GOT3 (cell line): ENCODE results near the gene DNAJB1.
A peak's percentile ranks its signal among the peaks of the same experiment; 100 is the strongest.

Source experiments
- DNase-seq: peaks from one replicate; lab custom pipeline; 2025; ENCODE audit warnings: mixed read lengths; lab: John Stamatoyannopoulos, UW

The DNAJB1 gene

DNA sequence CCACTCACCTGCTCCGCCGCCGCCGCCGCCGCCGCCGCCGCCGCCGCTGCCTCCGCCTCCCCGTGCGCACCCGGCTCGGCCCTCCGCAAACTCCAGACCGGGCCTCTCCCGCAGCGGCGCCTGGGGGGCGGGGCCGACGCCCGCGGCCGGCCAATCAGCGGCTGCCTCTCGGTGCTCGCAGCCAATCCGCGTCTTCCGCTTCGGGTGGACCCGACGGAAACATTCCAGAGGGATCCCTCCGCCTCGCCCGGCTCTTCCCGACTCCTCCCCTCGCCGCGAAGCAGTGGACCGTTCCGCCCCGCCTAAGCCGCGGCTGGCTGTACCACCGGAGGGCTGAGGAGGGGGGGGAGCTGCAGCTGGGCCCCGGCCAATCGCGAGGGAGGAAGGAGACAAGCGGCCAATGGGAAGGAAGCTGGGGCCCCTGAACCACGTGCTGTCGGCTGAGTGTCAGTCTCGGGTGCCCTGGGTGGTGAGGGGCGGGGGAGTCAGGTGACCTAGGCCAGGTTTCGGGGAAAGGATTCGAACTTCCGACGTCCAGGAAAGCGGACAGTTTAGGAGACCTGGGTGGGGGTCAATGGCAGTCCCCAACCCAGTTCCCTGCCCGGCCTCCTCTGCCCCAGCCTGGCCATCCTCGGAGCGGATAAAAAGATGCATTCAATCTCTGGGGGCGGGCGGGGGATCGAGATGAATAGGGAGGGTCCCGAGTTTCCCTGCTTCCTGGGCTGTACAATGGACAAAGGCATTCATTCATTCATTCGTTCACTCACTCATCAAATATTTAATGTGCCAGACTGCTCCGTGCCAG is 22.0 kb downstream of the DNAJB1 start, which contains the start of gene GIPC1:
Gene GIPC1, minus strand, starts transcription at position 99 of the 805 bp plus-strand sequence. CDS start 13,151 bp downstream, outside the sequence.
- peak; percentile 94 for DNase-seq

DNA sequence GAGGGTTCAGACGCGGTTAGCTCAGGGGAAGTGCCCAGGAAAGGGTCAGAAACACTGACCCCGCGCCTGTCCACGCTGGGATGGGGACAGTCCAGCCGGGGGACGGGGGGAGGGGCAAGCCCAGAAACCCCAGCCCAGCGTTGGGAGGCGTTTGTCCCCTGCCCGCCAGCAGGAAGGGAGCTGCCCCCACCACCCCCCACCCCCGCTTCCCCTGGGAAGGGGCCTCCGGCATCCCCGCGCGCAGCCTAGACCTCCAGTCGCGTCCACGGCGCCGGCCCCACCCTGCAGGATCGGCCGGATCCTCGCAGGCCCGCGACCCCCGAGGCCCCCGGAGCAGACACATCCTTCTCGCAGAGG is 22.5 kb downstream of the DNAJB1 start:
- no peak for DNase-seq

DNA sequence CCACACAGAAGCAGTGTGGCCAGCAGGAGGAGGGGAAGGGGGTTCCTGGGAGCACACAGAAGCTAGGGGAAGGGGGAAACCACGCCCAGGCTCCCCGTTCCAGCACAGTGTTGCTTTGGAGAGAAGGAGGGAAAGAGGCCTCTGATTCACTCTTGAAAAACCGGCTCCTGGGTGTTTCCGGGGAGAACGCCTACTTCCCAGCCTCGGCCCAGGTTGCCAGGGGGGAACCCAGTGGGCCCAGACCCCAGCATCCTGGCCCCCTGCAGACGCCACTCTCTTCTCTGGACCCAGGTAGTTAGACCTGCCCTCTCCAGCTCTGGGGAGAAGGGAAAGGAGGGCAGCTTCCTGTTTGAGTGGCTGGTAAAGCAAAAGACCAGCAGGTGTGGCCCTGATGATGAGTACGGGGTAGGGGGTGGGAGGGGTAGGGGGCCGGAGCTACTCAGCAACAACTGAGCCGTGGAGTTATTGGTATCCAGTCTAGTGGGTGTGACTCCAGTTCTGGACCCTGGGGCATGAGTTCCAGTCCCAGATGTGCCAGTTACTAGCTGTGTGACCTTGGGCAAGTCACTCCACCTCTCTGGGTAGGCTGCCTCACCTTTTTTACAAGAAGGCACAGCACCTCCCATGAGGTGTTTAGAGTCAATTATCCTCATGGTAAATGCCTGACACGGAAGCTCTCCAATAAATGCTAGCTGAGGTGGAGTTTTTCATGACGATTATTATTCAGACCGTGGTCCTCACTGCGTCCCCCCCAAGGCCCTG is 23.1 kb downstream of the DNAJB1 start:
- DNase-seq = no peak

DNA sequence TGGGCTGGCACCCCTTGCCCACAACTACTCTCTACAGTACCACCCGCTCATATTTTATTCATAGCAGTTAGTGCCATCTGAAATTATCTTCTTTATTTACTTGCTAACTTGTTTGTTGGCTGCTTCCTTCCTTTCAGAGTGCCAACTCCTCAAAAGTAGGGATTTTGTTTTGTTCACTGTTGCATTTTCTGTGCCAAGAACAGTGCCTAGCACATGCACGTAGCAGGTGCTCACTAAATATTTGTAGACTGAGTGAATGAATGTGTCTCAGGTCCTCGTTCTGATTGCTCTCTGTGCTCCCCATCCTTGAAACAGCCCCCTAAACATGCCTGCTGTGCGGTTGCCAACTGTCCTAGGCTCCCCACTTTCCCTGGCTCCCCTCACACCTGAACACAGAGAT is 23.8 kb downstream of the DNAJB1 start:
- no peak for DNase-seq

DNA sequence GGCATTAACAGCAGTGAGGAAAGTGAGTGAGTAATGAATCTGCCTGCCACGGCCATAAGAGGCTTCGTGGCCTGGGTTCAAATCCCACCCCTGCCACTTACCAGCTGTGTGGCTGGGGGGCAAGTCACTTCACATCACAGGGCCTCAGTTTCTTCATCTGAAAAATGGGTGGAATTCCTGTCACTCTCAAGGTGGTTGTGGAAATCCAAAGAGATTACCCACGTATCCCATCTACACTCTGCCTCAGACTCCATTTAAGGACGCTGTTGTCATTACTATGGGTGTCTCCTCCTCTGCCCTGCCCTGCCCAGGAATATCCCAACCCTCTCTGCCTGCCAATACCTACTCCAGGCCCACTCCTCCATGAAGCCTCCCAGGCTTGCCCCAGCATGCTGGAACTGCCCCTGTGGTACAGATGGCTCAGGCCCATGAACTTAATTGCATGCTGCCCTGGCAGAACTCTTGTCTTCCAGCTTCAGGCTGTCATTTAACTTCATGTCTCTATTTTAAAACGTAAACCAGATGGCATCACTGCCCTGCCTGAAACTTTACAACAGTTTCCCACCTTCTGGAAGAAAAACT is 25.4 kb downstream of the DNAJB1 start:
- no peak for DNase-seq

DNA sequence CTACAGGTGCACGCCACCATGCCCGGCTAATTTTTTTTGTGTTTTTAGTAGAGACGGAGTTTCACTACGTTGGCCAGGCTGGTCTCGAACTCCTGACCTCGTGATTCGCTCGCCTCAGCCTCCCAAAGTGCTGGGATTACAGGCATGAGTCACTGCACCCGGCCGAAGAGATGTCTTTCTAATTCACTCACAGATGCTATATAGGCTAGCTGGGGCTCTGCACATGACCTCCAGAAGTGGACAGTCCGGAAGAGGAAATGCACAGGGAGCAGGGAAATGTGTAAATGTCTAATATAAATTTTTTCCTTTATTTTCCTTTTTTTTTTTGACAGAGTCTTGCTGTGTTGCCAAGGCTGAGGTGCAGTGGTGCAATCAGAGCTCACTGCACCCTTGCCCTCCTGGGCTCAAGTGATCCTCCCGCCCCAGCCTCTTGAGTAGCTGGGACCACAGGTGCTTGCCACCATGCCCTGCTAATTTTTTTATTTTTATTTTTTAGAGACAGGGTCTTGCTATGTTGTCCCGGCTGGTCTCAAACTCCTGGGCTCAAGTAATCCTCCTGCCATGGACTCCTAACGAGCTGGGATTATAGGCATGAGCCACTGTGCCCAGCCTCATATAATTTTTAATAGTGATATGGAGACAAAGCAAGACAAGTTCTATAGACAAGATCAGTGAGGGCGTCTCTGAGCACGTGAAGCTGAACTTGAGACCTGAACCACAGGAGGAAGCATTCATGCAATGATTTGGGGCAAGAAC is 30.6 kb downstream of the DNAJB1 start:
- no peak for DNase-seq

DNA sequence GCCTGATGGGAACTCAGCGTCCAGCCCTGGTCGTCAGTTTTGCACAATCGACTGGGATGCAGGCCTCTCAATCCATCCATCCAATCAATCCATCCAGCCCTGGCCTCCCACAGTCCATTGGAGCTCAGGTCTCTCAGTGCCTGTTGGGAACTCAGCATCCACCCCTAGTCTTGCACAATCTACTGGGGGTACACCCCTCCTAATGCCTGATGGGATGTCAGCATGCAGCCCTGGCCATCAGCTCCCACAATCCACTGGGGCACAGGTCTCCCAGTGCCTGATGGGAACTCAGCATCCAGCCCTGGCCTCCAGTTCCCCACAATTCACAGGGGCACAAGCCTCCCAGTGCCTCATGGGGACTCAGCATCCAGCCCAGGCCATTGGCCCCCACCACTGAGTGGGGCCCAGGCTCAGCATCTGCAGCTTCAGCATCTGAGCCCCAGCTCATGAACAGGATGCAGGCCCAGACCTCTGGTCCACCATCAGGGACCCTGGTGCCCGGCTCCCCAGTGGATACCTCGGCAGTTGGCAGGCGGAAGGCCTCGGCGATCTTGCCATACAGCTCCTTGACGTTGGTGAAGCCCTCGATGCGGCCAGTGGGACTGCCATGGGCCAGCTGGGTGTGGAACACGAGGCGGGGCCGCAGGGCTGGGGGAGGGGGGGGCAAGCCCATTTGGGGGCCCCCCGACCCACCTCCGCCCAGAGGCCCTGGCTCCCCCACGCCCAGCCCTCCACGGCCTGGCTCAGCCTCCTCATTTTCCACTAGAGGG is 35.8 kb downstream of the DNAJB1 start:
- DNase-seq = no peak

DNA sequence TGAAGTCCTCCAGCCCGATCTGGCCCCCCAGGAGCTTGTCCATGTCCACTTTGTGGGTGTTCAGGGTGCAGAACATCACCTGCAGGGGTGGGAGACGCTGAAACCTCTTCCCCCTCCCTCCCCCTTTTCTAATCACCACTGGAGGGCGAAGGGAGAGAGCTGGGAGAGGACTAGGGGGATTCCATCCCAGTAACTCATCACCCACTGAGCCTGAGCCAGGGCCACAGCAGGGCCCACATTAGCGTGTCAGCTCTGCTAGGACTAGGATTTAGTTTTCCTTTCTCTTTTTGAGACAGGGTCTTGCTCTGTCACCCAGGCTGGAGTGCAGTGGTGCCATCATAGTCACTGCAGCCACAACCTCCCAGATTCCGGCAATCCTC is 37.5 kb downstream of the DNAJB1 start:
- no peak for DNase-seq

DNA sequence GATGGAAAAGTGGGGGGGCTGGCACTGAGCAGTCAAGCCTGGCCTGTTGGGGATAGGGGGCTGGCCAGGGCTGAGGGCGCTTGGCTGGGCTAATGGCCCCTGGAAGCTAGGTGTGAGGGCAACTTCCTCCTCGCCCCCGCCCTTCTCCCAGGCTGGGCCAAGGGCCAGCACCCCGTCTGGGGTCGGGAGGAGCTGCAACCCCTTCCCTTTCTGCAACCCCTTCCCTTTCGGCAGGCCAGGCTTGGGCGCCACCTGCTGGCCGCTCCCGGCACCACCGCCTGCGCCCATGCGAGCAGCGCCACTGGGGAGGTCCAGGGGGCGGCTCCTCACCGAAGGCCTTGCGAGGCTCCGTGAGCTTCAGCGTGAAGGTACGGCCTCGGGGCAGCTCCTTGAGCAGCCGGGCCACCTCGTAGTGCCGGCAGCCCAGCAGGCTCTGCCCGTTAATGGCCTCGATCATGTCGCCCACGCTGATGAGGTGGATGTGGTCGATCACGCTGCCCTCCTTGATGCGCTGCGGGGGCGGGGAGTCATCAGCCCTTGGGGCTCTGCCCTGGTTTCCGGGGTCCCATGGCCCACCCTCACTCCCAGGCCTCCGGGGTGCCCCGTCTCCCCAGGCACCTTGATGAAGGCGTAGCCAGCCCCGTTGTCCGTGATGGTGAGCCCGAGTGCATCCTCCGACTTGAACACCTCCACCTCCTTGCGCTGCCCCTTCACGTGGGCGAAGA is 38.1 kb downstream of the DNAJB1 start:
- no peak for DNase-seq

DNA sequence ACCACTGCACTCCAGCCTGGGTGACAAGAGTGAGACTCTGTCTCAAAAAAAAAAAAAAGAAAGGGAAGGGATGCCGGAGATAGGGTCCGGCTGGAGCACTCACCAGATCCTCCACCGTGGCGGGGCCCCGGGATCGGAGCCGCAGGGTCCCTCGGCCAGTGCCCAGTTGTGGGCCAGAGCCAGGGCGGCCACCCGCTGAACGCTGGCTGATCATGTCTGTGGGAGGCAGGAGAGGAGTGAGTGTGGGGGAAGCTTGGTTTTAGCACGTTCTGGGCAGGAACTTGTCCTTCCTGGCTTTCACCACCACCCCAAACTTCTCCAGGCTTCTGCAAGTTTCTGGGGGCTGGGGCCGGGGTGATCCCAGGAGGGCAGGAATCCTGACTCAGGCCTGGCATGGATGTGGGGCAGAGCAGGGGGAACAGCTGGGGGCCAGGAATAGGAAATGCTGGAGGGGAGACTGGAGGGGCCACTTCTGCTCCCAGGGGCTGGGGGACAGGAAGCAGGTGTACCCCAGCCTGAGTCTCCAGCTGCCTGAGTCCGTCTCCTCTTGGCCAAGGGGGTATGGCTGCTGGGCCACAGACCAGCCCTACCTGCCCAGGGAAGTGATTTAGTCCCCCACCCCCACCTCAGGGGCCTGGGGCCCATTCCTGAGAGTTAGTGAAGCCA is 38.8 kb downstream of the DNAJB1 start:
- DNase-seq = no peak

DNA sequence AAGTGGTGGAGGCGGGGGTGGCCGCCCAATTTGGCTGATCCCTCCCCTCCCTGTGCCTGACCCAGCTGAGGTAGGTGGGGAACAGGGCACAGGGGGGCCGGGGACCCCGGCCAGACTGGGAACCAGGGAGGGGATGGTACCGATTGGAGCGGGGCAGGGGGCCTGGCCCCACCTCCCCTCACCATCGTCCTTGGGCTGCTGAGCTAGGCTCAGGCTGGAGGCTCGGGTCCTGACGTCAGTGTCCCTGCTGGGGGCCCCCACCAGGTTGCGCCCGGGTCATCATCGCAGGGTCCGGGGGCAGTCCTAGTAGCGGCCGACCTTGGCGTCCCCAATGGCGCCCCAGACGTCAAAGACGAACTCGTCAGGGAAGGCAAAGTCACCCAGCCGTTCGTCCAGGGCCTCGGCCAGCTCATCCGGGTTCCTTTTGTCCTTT is 40.1 kb downstream of the DNAJB1 start:
- no peak for DNase-seq

DNA sequence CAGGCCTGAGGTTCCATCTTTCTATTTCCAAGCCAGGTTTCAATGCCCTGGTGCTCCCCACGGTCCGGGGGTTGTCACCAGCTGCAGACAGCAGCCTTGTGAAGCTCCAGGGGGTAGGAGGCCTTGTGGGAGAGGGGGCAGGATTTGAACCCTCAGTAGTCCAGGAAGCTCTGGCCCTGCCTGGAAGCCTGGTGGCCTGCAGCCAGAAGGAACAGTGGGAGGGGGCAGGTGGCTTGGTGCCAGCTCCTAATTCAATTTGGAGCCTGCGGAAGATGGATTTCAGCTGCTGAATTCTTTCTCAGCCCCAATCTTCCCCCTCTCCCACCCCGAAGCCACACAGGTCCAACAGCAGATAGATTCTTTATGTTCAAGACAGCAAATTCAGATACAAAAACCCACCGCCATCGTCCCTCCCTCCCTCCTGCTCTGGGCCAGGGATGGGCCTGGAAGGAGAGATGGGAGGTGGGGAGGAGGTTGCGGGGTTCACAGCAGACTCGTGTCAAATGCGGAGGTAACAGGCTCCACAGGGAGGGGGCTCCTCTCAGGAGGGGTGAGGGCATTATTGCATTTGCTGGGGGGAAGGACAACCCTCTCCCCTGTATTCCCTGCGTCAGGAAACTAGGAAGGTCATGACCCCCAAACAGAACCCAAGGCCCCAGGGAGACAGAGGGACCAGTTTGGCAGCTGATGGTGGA is 40.6 kb downstream of the DNAJB1 start:
- DNase-seq = no peak

DNA sequence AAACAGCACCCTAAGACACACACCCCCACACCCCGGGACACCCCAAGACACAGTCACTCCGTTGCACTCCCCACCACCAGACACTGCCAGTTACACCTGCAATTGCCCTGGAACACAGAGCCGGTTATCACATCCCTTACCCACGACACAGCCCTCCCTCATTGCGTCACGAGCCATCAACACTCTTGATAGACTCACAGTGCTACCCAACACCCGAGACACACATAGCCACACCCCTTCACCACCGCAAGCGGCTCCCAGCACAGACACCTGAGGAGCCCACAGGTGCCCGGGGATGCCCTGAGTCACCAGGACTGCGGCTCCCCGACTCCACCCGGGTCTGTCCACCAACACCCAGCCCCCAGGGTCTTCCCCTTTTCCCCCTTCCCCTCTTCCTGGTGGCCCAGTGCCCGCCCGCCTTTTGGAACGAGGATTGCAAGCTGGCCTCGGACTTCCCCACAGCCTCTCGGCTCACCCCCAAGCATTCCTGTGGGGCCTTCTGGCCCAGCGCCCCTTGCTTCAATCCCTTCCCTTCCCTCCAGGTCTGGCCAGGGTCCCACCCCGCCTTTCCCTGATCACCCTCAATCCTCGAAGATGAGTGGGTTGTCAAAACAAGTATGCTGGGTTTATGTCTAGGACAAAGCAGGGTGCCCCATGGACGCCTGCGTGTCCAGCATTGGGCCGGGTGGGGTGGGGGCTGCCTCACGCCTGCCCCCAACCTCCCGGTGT is 41.4 kb downstream of the DNAJB1 start:
- DNase-seq = no peak

DNA sequence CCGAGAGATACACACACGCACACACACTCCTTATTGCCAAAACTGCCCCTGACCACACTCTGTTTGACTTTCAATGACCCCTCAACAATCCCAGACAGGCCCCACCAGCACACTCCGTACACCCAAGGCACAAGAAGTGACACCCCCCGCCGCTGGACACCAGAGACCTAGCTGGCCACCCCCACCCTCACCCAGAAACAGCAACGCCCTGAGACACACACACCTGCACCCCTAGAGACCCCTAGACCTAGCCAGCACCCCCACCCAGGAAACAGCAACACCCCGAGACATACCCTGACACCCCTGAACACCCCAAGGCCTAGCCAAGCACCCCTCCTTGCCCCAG is 41.9 kb downstream of the DNAJB1 start:
- DNase-seq = no peak

DNA sequence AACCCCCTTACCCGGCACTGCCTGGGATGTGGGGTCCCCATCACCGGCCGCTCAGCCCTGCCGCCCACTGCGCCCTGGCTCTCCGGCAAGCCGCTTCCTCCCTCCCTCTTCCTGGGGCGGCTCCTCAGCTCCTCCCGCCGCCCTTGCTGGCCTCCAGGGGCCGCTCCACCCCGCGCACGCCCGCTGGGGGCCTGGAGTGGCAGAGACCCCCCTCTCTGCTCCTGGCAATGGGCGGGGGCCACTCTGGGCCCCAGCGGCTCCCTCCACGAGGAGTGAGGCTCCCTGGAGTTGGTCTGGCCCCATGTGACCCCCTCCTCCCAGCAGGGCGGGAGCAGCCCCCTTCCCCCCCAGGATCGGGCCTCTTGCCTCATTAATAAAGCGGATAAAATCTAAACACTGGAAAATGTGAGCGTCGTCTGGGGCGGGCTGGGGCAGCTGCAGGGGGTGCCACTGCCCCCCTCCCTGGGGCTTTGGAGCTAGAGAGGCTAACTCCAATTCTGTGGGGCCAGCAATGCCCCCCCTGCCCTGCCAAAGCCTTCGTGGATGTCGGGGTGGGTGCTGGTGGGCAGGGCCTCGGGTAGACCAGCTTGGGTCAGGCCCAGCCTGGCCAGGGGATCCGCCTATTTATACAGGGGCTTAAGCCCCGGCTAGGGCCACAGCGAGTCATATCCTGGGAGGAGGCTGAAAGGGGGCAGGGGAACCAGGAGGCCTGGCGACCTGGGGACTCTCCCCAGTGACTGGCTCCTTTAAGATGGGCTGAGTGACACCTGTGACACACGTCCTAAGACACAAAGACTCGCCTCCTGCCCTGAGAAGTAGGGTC is 42.7 kb downstream of the DNAJB1 start, which contains the start of gene PTGER1:
Gene PTGER1, minus strand, starts transcription at position 104 of the 823 bp plus-strand sequence. CDS start 1,034 bp downstream, outside the sequence.
- DNase-seq = no peak

DNA sequence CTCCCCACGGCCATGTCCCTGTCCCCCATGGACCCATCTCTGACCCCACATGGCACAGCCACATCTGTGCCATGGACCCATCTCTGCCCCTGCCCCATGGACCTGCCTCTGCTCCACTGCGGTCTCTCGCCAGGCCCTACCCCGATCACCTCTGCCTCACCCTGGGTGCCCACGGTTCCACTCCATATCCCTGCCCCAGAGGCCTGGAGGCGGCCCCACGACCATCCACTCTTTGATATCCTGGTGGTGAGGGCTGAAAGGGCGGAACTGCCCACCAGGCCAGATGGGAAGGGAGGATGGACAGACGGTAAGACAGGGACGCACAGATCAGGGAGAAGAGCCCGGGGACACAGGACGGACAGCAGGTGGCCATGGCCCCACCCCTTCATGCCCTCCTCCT is 43.4 kb downstream of the DNAJB1 start:
- no peak for DNase-seq

DNA sequence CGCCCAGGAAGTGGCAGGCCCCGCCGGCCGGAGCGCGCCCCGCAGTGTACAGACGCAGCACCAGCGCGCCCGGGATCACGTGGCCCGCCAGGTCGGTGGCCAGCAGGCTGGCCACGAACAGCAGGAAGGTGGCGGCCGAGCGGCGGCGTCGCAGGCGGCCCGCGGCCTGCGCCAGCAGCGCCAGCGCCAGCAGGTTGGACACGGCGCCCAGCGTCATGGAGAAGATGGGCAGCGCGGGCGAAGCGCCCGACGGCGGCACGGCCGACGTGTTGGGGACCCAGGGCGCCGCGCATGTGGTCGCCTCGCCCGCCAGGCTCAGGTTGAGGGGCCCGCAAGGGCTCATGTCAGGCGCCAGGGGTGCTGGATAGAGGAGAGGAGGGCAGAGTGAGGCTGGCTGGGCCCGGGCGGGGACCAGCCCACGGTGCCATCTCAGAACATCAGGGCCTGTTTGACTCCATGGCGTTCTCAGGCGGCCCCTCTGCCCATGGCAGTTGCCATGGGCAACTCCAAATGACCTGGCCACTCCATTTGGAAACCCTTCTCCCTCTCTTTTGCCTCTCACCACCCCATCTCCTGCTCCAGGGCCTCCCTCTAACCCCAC is 44.1 kb downstream of the DNAJB1 start:
- DNase-seq = no peak
